T-helper 9 cell (primary cell): Measurements from ENCODE around the gene RNF167.
"Not testable (repeated sequence)": the region's sequence is repeated elsewhere in the genome, so short reads cannot be mapped to it uniquely, and the experiment has no call there.

Experiments
- DNase-seq: peaks from one replicate; pipeline ENCODE4 v3.0.0-alpha.2; 2020

Gene RNF167

GRCh38 chr17:4903051-4903818 lies 36.8 kb upstream of the RNF167 start, which contains the start of gene CHRNE:
TSS of gene CHRNE (minus strand) at chr17:4903098. CDS start at chr17:4903063, 35 bp downstream.
- DNase-seq = peak; percentile 68

GRCh38 chr17:4906642-4907041 lies 33.4 kb upstream of the RNF167 start:
- DNase-seq = not testable (repeated sequence)

- DNase-seq = no peak
Measured at GRCh38 chr17:4908301-4908700, 31.8 kb upstream of the RNF167 start.

GRCh38 chr17:4908711-4909496 lies 31.2 kb upstream of the RNF167 start:
- peak; percentile 41 for DNase-seq

GRCh38 chr17:4913994-4914393 lies 26.1 kb upstream of the RNF167 start:
- no peak for DNase-seq

- not testable (repeated sequence) for DNase-seq
Measured at GRCh38 chr17:4914551-4914950, 25.5 kb upstream of the RNF167 start.

GRCh38 chr17:4919511-4920047 lies 20.5 kb upstream of the RNF167 start:
- no peak for DNase-seq

GRCh38 chr17:4920351-4921048 lies 19.6 kb upstream of the RNF167 start:
- no peak for DNase-seq

GRCh38 chr17:4921320-4921719 lies 18.7 kb upstream of the RNF167 start:
- DNase-seq = no peak

- not testable (repeated sequence) for DNase-seq
Measured at GRCh38 chr17:4926577-4927335, 13.3 kb upstream of the RNF167 start.

GRCh38 chr17:4928881-4929280 lies 11.2 kb upstream of the RNF167 start:
- no peak for DNase-seq

- no peak for DNase-seq
Measured at GRCh38 chr17:4931963-4932362, 8.1 kb upstream of the RNF167 start, which contains the start of gene GP1BA. TSS of gene GP1BA (plus strand) at chr17:4932277. CDS start at chr17:4932605, 328 bp downstream.

GRCh38 chr17:4932756-4933155 lies 7.3 kb upstream of the RNF167 start:
- DNase-seq = no peak

GRCh38 chr17:4933646-4934045 lies 6.4 kb upstream of the RNF167 start:
- DNase-seq = no peak

GRCh38 chr17:4934173-4934979 lies 5.7 kb upstream of the RNF167 start:
- DNase-seq = no peak

GRCh38 chr17:4935650-4936049 lies 4.4 kb upstream of the RNF167 start:
- DNase-seq = no peak

GRCh38 chr17:4936436-4936835 lies 3.6 kb upstream of the RNF167 start:
- DNase-seq = no peak

GRCh38 chr17:4937553-4937952 lies 2.5 kb upstream of the RNF167 start:
- no peak for DNase-seq

- no peak for DNase-seq
Measured at GRCh38 chr17:4938069-4938491, 2.0 kb upstream of the RNF167 start.

GRCh38 chr17:4938688-4939545 lies 1.2 kb upstream of the RNF167 start:
- no peak for DNase-seq

GRCh38 chr17:4939546-4939795 lies 597 bp upstream of the RNF167 start:
- no peak for DNase-seq
